GM12892 (cell line): Measurements from ENCODE around the gene PGD.

Experiments
- POLR2A ChIP-seq: IDR thresholded peaks from 2 replicates; pipeline ENCODE4 v1.6.1; 2011; ENCODE audit warnings: low read depth, low read length, control low read depth
- POLR2AphosphoS5 ChIP-seq: IDR thresholded peaks from 2 replicates; pipeline ENCODE4 v1.6.1; 2011; ENCODE audit warnings: low read depth, low read length, control low read depth
- TAF1 ChIP-seq: IDR thresholded peaks from 2 replicates; pipeline ENCODE4 v1.6.1; 2011; ENCODE audit warnings: low read depth, mild to moderate bottlenecking, control low read depth, low read length, borderline replicate concordance

DNA sequence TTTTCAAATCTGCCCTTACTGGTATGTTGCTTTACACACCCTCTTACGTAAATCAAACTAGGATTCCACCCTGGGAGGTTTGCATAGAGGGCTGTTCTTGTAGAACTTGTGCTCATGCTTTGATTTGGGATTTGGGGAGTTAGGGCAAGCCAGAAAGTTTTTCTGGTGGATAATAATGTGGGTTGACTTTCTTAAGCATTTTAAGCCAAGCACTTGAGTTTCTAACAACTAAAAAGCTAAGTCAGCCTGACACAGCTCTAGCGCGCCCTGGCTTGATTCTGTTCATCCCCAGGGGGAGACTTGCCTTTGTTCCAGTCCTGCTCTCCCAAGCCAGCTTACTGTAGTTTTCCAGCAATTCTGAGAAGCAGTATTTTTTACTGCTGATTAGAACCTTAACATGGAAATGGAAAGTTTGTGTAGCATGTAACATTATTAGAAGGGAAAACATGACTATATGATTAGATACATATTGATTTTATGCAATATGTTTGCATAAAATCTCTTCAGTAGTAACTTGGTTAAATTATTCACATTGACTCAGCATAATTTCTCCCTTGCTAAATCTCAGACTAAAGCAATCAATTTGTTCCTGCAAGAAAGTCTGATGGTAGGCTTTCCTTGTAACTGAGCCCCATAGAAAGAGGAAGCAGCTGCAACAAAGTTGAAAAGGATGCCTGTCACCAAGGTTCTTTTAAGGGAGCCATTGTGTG lies 11.0 kb upstream of the PGD start:
- TF ChIP-seq TAF1 (no peak), POLR2A (no peak), POLR2AphosphoS5 (no peak)
